ENCODE measurements around the gene ELAPOR1.

DNA sequence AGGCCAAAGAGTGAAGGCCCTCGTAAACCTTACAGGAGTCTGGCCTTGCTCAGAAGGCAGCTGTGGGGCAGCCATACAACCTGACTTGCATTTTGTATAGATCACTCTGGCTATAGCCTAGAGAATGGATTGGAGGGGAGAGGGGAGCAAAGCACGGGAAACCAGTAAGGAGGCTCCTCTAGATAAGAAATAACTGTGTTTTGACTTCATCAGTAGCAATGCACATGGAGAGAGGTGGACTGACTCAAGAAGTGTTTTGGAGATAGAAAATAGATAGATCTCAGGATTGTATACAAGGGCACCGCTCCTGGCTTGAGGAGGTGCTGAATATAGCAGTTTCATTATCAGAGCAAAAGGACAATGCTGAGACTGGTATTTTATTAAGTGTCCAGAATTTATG is 26.5 kb downstream of the ELAPOR1 start:
- TF ChIP-seq, protein P1, sequence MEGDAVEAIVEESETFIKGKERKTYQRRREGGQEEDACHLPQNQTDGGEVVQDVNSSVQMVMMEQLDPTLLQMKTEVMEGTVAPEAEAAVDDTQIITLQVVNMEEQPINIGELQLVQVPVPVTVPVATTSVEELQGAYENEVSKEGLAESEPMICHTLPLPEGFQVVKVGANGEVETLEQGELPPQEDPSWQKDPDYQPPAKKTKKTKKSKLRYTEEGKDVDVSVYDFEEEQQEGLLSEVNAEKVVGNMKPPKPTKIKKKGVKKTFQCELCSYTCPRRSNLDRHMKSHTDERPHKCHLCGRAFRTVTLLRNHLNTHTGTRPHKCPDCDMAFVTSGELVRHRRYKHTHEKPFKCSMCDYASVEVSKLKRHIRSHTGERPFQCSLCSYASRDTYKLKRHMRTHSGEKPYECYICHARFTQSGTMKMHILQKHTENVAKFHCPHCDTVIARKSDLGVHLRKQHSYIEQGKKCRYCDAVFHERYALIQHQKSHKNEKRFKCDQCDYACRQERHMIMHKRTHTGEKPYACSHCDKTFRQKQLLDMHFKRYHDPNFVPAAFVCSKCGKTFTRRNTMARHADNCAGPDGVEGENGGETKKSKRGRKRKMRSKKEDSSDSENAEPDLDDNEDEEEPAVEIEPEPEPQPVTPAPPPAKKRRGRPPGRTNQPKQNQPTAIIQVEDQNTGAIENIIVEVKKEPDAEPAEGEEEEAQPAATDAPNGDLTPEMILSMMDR (IDR thresholded peaks at IDR 0.05) = no peak
- TF ChIP-seq POLR2AphosphoS5 (IDR thresholded peaks at IDR 0.05) = no peak
- no peak for TF ChIP-seq POLR2A (IDR thresholded peaks at IDR 0.05)

Measured in breast epithelium (tissue), 3 donors.